RWPE1 (cell line): ENCODE measurements around the gene BPIFB1.

ENCODE experiments used
- CTCF ChIA-PET: fragments of 350-600 bp; sonication (Branson Sonifier 250); formaldehyde crosslinking; extraction: SDS; loops from one replicate; lab custom pipeline; 2021; lab: Yijun Ruan, JAX
- POLR2A ChIA-PET: fragments of 400-600 bp; formaldehyde crosslinking; extraction: SDS; loops from one replicate; lab custom pipeline; 2020; ENCODE audit warnings: antibody characterized with exemption; ENCODE audit not compliant: low non-redundant PET; lab: Yijun Ruan, JAX
- DNase-seq: peaks from one replicate; pipeline ENCODE4 v3.0.0; 2012; ENCODE audit warnings: low spot score
- H3K27ac ChIP-seq: fragments of 450-650 bp; 2 replicates; pipeline ENCODE4 v1.5.1; 2017
- CTCF ChIP-seq: fragments of 450-650 bp; conservative IDR thresholded peaks from 2 replicates; pipeline ENCODE4 v1.5.1; 2017; ENCODE audit warnings: low read depth, mild to moderate bottlenecking

BPIFB1 gene

GRCh38 chr20:33311996-33312395 is 29.0 kb downstream of the BPIFB1 start:
- TF ChIP-seq CTCF, result no peak
- ChIA-PET CTCF (interaction anchor here (0.7 kb wide), 1 partner anchor 816 kb away, joined by 4 read pairs; no protein-coding TSS in a partner anchor), POLR2A (no interaction called here)
- no peak for DNase-seq
- no peak overlapping the region for H3K27ac ChIP-seq

GRCh38 chr20:33312583-33312982 is 29.6 kb downstream of the BPIFB1 start:
- no peak for DNase-seq
- TF ChIP-seq CTCF, result no peak
- no peak overlapping the region for H3K27ac ChIP-seq
- CTCF ChIA-PET, result no interaction called here
- POLR2A ChIA-PET, result no interaction called here

- TF ChIP-seq CTCF, result no peak
- POLR2A ChIA-PET, result no interaction called here
- no peak for DNase-seq
- CTCF ChIA-PET, result interaction anchor here (0.6 to 0.8 kb wide), 3 partner anchors 14 to 59 kb away, joined by 3 read pairs; no protein-coding TSS in a partner anchor
- H3K27ac ChIP-seq, result no peak overlapping the region
Measured at GRCh38 chr20:33313686-33314314, 30.8 kb downstream of the BPIFB1 start.

GRCh38 chr20:33316343-33316742 is 33.3 kb downstream of the BPIFB1 start:
- POLR2A ChIA-PET, result no interaction called here
- CTCF ChIA-PET, result no interaction called here
- TF ChIP-seq CTCF, result no peak
- DNase-seq, result no peak
- H3K27ac ChIP-seq, result no peak overlapping the region

GRCh38 chr20:33316958-33317357 is 33.9 kb downstream of the BPIFB1 start:
- POLR2A ChIA-PET, result no interaction called here
- no peak for DNase-seq
- TF ChIP-seq CTCF, result no peak
- CTCF ChIA-PET, result interaction anchor here (0.5 to 0.6 kb wide), 2 partner anchors 18 to 415 kb away, joined by 3 to 5 read pairs; no protein-coding TSS in a partner anchor
- H3K27ac ChIP-seq, result no peak overlapping the region

GRCh38 chr20:33317424-33318095 is 34.5 kb downstream of the BPIFB1 start:
- no peak overlapping the region for H3K27ac ChIP-seq
- ChIA-PET POLR2A (no interaction called here), CTCF (interaction anchor here (0.5 to 0.6 kb wide), 3 partner anchors 17 to 415 kb away, joined by 3 to 5 read pairs (median 4); no protein-coding TSS in a partner anchor)
- no peak for TF ChIP-seq CTCF
- DNase-seq, result no peak
